H1 (cell line): ENCODE measurements around the gene KHDRBS2. TPM values are rescaled to one million over a fixed set of nuclear protein-coding genes. Genes with fewer than 3 reads are reported as not detected.

Experiments used
- CTCF ChIA-PET: fragments of 300-600 bp; sonication (Branson Sonifier 250); formaldehyde crosslinking; loops from one replicate; lab custom pipeline; 2021; ENCODE audit not compliant: partially characterized antibody; lab: Charles Lee
- POLR2A ChIA-PET: fragments of 300-600 bp; sonication (Branson Sonifier 250); formaldehyde crosslinking; loops from one replicate; lab custom pipeline; 2021; ENCODE audit warnings: inconsistent platforms; ENCODE audit not compliant: partially characterized antibody; lab: Charles Lee
- DNase-seq, 2 experiments: peaks; one replicate each; pipeline versions ENCODE4 v3.0.0 to v3.0.0-alpha.2; 2010 to 2022; ENCODE audit warnings: low spot score in 2 of 2, low read depth in 1 of 2, mixed read lengths in 1 of 2
- FAIRE-seq: peaks from 2 replicates; lab custom pipeline; 2011; peaks lifted over from hg19 to GRCh38; lab: Jason Lieb, UNC
- H2AFZ ChIP-seq: 2 replicates; pipeline ENCODE4 v1.8.1; 2012; ENCODE audit warnings: low read length, inconsistent platforms
- H2AK5ac ChIP-seq: 2 replicates; pipeline ENCODE4 v1.6.1; 2013; ENCODE audit warnings: low read depth, low read length
- H2BK120ac ChIP-seq: replicated peaks from 2 replicates; pipeline ENCODE3; 2013; ENCODE audit warnings: low read depth, low read length, inconsistent platforms
- H2BK12ac ChIP-seq: 2 replicates; pipeline ENCODE4 v1.6.1; 2013; ENCODE audit warnings: low read depth, low read length
- H2BK15ac ChIP-seq: 2 replicates; pipeline ENCODE4 v1.6.1; 2013; ENCODE audit warnings: low read length
- H2BK20ac ChIP-seq: 2 replicates; pipeline ENCODE4 v1.6.1; 2013; ENCODE audit warnings: low read length
- H2BK5ac ChIP-seq: 2 replicates; pipeline ENCODE4 v1.6.1; 2013; ENCODE audit warnings: low read depth, low read length
- H3K14ac ChIP-seq: 2 replicates; pipeline ENCODE4 v1.6.1; 2013; ENCODE audit warnings: inconsistent platforms; ENCODE audit not compliant: insufficient read length
- H3K18ac ChIP-seq: 2 replicates; pipeline ENCODE4 v1.6.1; 2013; ENCODE audit warnings: low read length; ENCODE audit errors: extremely low read depth
- H3K23ac ChIP-seq: 2 replicates; pipeline ENCODE4 v1.6.1; 2013; ENCODE audit warnings: inconsistent platforms; ENCODE audit not compliant: insufficient read length
- H3K23me2 ChIP-seq: 2 replicates; pipeline ENCODE4 v1.6.1; 2013; ENCODE audit warnings: low read depth, low read length
- H3K27ac ChIP-seq: 2 replicates; pipeline ENCODE4 v1.6.1; 2011; ENCODE audit warnings: low read depth, low read length, inconsistent platforms
- H3K27me3 ChIP-seq, 4 experiments: replicated peaks in 1 of 4; 1 replicate in 1 of 4; 2 replicates in 3 of 4; pipeline versions ENCODE4 v1.6.1 to v1.8.1; 2011 to 2013; ENCODE audit warnings: low read length in 3 of 4, mild to moderate bottlenecking in 3 of 4, inconsistent platforms in 2 of 4, mixed read lengths in 2 of 4, moderate library complexity in 1 of 4; ENCODE audit not compliant: control insufficient read depth in 3 of 4, insufficient read depth in 3 of 4; ENCODE audit errors: extremely low read depth in 1 of 4
- H3K36me3 ChIP-seq, 4 experiments: 2 replicates each; pipeline versions ENCODE4 v1.6.1 to v1.8.1; 2011 to 2013; ENCODE audit warnings: mild to moderate bottlenecking in 4 of 4, low read length in 3 of 4, moderate library complexity in 2 of 4, control low read depth in 1 of 4, inconsistent platforms in 1 of 4; ENCODE audit not compliant: insufficient read depth in 4 of 4, control insufficient read depth in 2 of 4
- H3K4ac ChIP-seq: replicated peaks from 2 replicates; pipeline ENCODE3; 2013; ENCODE audit warnings: low read length, low read depth, mixed read lengths, inconsistent platforms; ENCODE audit not compliant: insufficient read length
- H3K4me1 ChIP-seq, 4 experiments: replicated peaks in 1 of 4; 1 replicate in 1 of 4; 2 replicates in 3 of 4; pipeline versions ENCODE4 v1.6.1 to v1.8.1; 2011 to 2013; ENCODE audit warnings: low read length in 3 of 4, inconsistent platforms in 2 of 4, mixed read lengths in 1 of 4; ENCODE audit not compliant: insufficient read depth in 4 of 4, control insufficient read depth in 3 of 4
- H3K4me2 ChIP-seq, 2 experiments: 2 replicates each; pipeline versions ENCODE4 v1.6.1 to v1.8.1; 2011 to 2013; ENCODE audit warnings: low read depth in 2 of 2, low read length in 2 of 2, control low read depth in 1 of 2, inconsistent platforms in 1 of 2, mild to moderate bottlenecking in 1 of 2; ENCODE audit not compliant: insufficient read depth in 1 of 2
- H3K4me3 ChIP-seq, 4 experiments: fragments of 200-600, 300-600 bp in 1 of 4; sonication (generic), shearing (Covaris generic), sonication (Bioruptor Twin) in 1 of 4; 2 replicates each; pipeline versions ENCODE4 v1.5.1 to v1.8.1; 2011 to 2016; ENCODE audit warnings: low read length in 4 of 4, low read depth in 3 of 4, control low read depth in 2 of 4, inconsistent platforms in 2 of 4, mild to moderate bottlenecking in 2 of 4, mixed read lengths in 1 of 4, moderate library complexity in 1 of 4; ENCODE audit not compliant: insufficient read depth in 2 of 4; ENCODE audit errors: extremely low read depth in 1 of 4
- H3K56ac ChIP-seq: replicated peaks from 2 replicates; pipeline ENCODE3; 2013; ENCODE audit warnings: low read depth, mild to moderate bottlenecking, mixed read lengths, low read length, inconsistent platforms; ENCODE audit not compliant: insufficient read length
- H3K79me1 ChIP-seq: 2 replicates; pipeline ENCODE4 v1.6.1; 2013; ENCODE audit warnings: low read depth, low read length, control low read depth
- H3K79me2 ChIP-seq, 2 experiments: 2 replicates each; pipeline versions ENCODE4 v1.6.1 to v1.8.1; 2012 to 2013; ENCODE audit warnings: low read length in 2 of 2, mild to moderate bottlenecking in 2 of 2, inconsistent platforms in 1 of 2; ENCODE audit not compliant: insufficient read depth in 2 of 2, control insufficient read depth in 1 of 2
- H3K9ac ChIP-seq, 4 experiments: replicated peaks in 1 of 4; 1 replicate in 1 of 4; 2 replicates in 3 of 4; pipeline versions ENCODE4 v1.6.1 to v1.8.1; 2011 to 2013; ENCODE audit warnings: low read depth in 3 of 4, low read length in 3 of 4, control low read depth in 2 of 4, mild to moderate bottlenecking in 2 of 4, moderate library complexity in 2 of 4, inconsistent platforms in 1 of 4; ENCODE audit errors: extremely low read depth in 1 of 4
- H3K9me3 ChIP-seq, 2 experiments: 2 replicates each; pipeline versions ENCODE4 v1.6.1 to v1.8.1; 2012 to 2013; ENCODE audit warnings: mild to moderate bottlenecking in 2 of 2, moderate library complexity in 2 of 2, control low read depth in 1 of 2, inconsistent platforms in 1 of 2, low read depth in 1 of 2, low read length in 1 of 2, mixed read lengths in 1 of 2; ENCODE audit not compliant: insufficient read depth in 2 of 2
- H4K20me1 ChIP-seq, 2 experiments: replicated peaks in 1 of 2; 2 replicates each; pipeline versions ENCODE3 to v1.8.1; 2011 to 2013; ENCODE audit warnings: inconsistent platforms in 2 of 2, low read length in 2 of 2, mild to moderate bottlenecking in 1 of 2; ENCODE audit not compliant: insufficient read depth in 2 of 2, control insufficient read depth in 1 of 2
- H4K5ac ChIP-seq: 2 replicates; pipeline ENCODE4 v1.6.1; 2013; ENCODE audit warnings: low read length, low read depth, mixed read lengths, inconsistent platforms; ENCODE audit not compliant: insufficient read length
- H4K8ac ChIP-seq: 2 replicates; pipeline ENCODE4 v1.8.0; 2013; ENCODE audit warnings: mild to moderate bottlenecking, moderate library complexity, low read length, inconsistent platforms; ENCODE audit not compliant: insufficient read depth; ENCODE audit errors: extremely low read depth
- H4K91ac ChIP-seq: replicated peaks from 2 replicates; pipeline ENCODE3; 2013; ENCODE audit warnings: low read length, mixed read lengths, inconsistent platforms; ENCODE audit not compliant: insufficient read length
- CTBP2 ChIP-seq: IDR thresholded peaks from 2 replicates; pipeline ENCODE4 v1.7.0; 2011; ENCODE audit warnings: borderline replicate concordance, mild to moderate bottlenecking, moderate library complexity, mixed read lengths, low read length; ENCODE audit not compliant: insufficient read depth, insufficient read length
- EGR1 ChIP-seq: IDR thresholded peaks from 2 replicates; pipeline ENCODE4 v1.6.1; 2011; ENCODE audit warnings: low read depth, low read length, borderline replicate concordance
- EP300 ChIP-seq, 2 experiments: IDR thresholded peaks; 1 replicate in 1 of 2; 2 replicates in 1 of 2; pipeline ENCODE4 v1.6.1; 2011 to 2012; ENCODE audit warnings: low read depth in 2 of 2, low read length in 2 of 2, mild to moderate bottlenecking in 2 of 2, borderline replicate concordance in 1 of 2, inconsistent platforms in 1 of 2, moderate library complexity in 1 of 2
- POLR2A ChIP-seq, 2 experiments: IDR thresholded peaks; 1 replicate in 1 of 2; 2 replicates in 1 of 2; pipeline ENCODE4 v1.6.1; 2011; ENCODE audit warnings: low read depth in 2 of 2, low read length in 2 of 2, mild to moderate bottlenecking in 2 of 2; ENCODE audit errors: control extremely low read depth in 1 of 2
- TAF7 ChIP-seq: optimal IDR thresholded peaks from 2 replicates; pipeline ENCODE3; 2011; ENCODE audit warnings: low read depth, mild to moderate bottlenecking, inconsistent platforms, low read length, moderate library complexity, borderline replicate concordance
- WGBS, 2 experiments: shearing (Covaris generic) in 1 of 2; methylation state at CpG; one replicate each; pipeline versions ENCODE4 v1.1.6 to v1.1.7; 2013 to 2015; ENCODE audit warnings: low lambda C conversion rate in 2 of 2, mixed read lengths in 2 of 2, inconsistent platforms in 1 of 2, low coverage in 1 of 2, missing lambda C conversion rate in 1 of 2; ENCODE audit not compliant: insufficient replicate concordance in 2 of 2, insufficient coverage in 1 of 2, insufficient read length in 1 of 2; ENCODE audit errors: extremely low coverage in 1 of 2, missing lambda C conversion rate in 1 of 2; 5-methylcytosine and 5-hydroxymethylcytosine counted together
- polyA plus RNA-seq, 7 experiments: library from polyadenylated mRNA; depleted of rRNA in 3 of 7; stranded (reverse) in 5 of 7; unstranded in 2 of 7; fragments of >200 nt in 5 of 7; fragments of 200-250 nt in 2 of 7; gene quantifications; 1 replicate in 5 of 7; 2 replicates in 1 of 7; 4 replicates in 1 of 7; pipeline versions ENCODE4 v1.2.1 to v1.2.3, GENCODE V29; 2011 to 2013; ENCODE audit warnings: missing spikeins in 2 of 7, mixed read lengths in 2 of 7
- total RNA-seq: library from RNA; stranded (reverse); fragmentation: NEBNext Ultra II Directional; extraction: Animal tissue kit (Norgen Biotek cat#: 25700); gene quantifications from 2 replicates; pipeline ENCODE4 v1.2.1, GENCODE V29; 2021
- TF ChIP-seq, protein P1 (sequence below): IDR thresholded peaks from 2 replicates; pipeline ENCODE4 v1.6.1; 2011; ENCODE audit warnings: low read length, improper control_type of control experiment

Gene KHDRBS2
- total and polyA plus RNA-seq, 2 of the 8 experiments (the other 6 are each of a cell fraction or from before 2014, with no cell fraction given): 5.2 to 7.7 TPM

DNA sequence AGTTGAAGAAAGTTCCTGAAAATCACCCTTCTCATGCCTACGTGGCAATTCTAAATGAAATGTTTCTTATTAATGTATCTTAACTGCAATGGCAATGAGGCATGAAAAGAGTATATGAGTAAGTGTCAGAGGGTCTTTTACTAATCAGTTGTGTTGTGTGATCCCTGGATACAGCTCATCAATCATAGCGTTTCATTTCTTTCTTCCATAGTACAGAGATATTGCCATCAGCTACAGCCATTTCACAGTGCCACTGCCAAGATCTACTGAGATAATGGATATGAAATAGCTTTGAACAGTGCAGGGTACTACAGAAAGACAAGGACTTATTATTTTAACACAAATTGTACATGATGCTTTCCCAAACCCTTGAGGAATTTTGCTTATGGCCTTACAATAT lies 450.8 kb downstream of the KHDRBS2 start:
- H3K23ac ChIP-seq: no peak overlapping the region
- ChIA-PET POLR2A (no interaction called here), CTCF (no interaction called here)
- H3K79me2 ChIP-seq: no peaks in the 10 kb centered on the region
- TF ChIP-seq TAF7 (no peak), CTBP2 (no peak), EGR1 (no peak), POLR2A (IDR thresholded peaks at IDR 0.05; ENCODE audit: control extremely low read depth in 1 of 2, low read depth in 2 of 2, low read length in 2 of 2) (no peak), EP300 (IDR thresholded peaks at IDR 0.05; ENCODE audit: borderline replicate concordance in 1 of 2, low read depth in 2 of 2, low read length in 2 of 2) (no peak)
- TF ChIP-seq, protein P1, sequence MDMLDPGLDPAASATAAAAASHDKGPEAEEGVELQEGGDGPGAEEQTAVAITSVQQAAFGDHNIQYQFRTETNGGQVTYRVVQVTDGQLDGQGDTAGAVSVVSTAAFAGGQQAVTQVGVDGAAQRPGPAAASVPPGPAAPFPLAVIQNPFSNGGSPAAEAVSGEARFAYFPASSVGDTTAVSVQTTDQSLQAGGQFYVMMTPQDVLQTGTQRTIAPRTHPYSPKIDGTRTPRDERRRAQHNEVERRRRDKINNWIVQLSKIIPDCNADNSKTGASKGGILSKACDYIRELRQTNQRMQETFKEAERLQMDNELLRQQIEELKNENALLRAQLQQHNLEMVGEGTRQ: no peak
- WGBS, 2 experiments: 88% methylated on average over 2 of the region's 2 CpGs; no CpG with 5 or more reads in 1 of the 2 experiments
- no peak overlapping the region for H3K14ac ChIP-seq
- H3K23me2 ChIP-seq: no peaks in the 10 kb centered on the region
- no peak overlapping the region for H2BK15ac ChIP-seq
- H3K36me3 ChIP-seq: no peaks in the 10 kb centered on the region
- H3K4me3 ChIP-seq: no peak overlapping the region
- H3K4ac ChIP-seq: no peak overlapping the region
- no peak overlapping the region for H4K5ac ChIP-seq
- H2AK5ac ChIP-seq: no peak overlapping the region
- H4K8ac ChIP-seq: no peak overlapping the region
- no peak overlapping the region for H2BK20ac ChIP-seq
- DNase-seq (no peak), FAIRE-seq (no peak)
- no peaks in the 10 kb centered on the region for H3K9me3 ChIP-seq
- no peaks in the 10 kb centered on the region for H3K79me1 ChIP-seq
- no peak overlapping the region for H3K9ac ChIP-seq
- H4K91ac ChIP-seq: no peak overlapping the region
- no peak overlapping the region for H2AFZ ChIP-seq
- H2BK5ac ChIP-seq: no peak overlapping the region
- no peak overlapping the region for H3K27ac ChIP-seq
- H3K4me2 ChIP-seq: no peak overlapping the region
- no peak overlapping the region for H3K18ac ChIP-seq
- H3K56ac ChIP-seq: no peak overlapping the region
- no peaks in the 10 kb centered on the region for H3K27me3 ChIP-seq
- H3K4me1 ChIP-seq: no peaks in the 10 kb centered on the region
- H4K20me1 ChIP-seq: no peaks in the 10 kb centered on the region
- H2BK12ac ChIP-seq: no peak overlapping the region
- H2BK120ac ChIP-seq: no peak overlapping the region
